ENCODE data around the gene ASAP2. TPM values are rescaled to one million over a fixed set of nuclear protein-coding genes. Genes with fewer than 3 reads are reported as not detected.
A peak's percentile ranks its signal among the peaks of the same experiment; 100 is the strongest.

Gene ASAP2
- total RNA-seq, 2 donors from 2014 or later, result 9.2 to 17.8 TPM

GRCh38 chr2:9211496-9211895, 4.9 kb downstream of the ASAP2 start:
- Histone ChIP-seq H3K4me1 (replicated peaks) (peaks cover 2% of the 10 kb centered on the region), H3K9me3 (no peaks in the 10 kb centered on the region), H3K27ac (no peak overlapping the region), H3K27me3 (replicated peaks; ENCODE audit: insufficient read depth) (no peaks in the 10 kb centered on the region), H3K4me3 (no peak overlapping the region), H3K36me3 (no peaks in the 10 kb centered on the region)
- DNase-seq (ENCODE audit: low spot score), result no peak
- 61% methylated on average over 4 of the region's 4 CpGs for WGBS
- TF ChIP-seq POLR2A (IDR thresholded peaks at IDR 0.05) (no peak), POLR2AphosphoS5 (IDR thresholded peaks at IDR 0.05) (no peak), CTCF (IDR thresholded peaks at IDR 0.05) (no peak)
- intact Hi-C loops (cut with DNase I), result no loop called here

GRCh38 chr2:9212010-9212635, 5.5 kb downstream of the ASAP2 start:
- Histone ChIP-seq H3K27me3 (replicated peaks; ENCODE audit: insufficient read depth) (no peaks in the 10 kb centered on the region), H3K4me3 (no peak overlapping the region), H3K4me1 (replicated peaks) (peaks cover 2% of the 10 kb centered on the region), H3K9me3 (no peaks in the 10 kb centered on the region), H3K36me3 (no peaks in the 10 kb centered on the region), H3K27ac (no peak overlapping the region)
- TF ChIP-seq POLR2AphosphoS5 (IDR thresholded peaks at IDR 0.05), result peak; percentile 20
- TF ChIP-seq POLR2A (IDR thresholded peaks at IDR 0.05), result no peak
- no peak for DNase-seq (ENCODE audit: low spot score)
- intact Hi-C loops (cut with DNase I), result no loop called here
- 60% methylated on average over 9 of the region's 9 CpGs for WGBS

- TF ChIP-seq POLR2AphosphoS5 (IDR thresholded peaks at IDR 0.05) (no peak), CTCF (IDR thresholded peaks at IDR 0.05) (no peak), POLR2A (IDR thresholded peaks at IDR 0.05) (no peak)
- Histone ChIP-seq H3K4me1 (replicated peaks) (peaks cover 2% of the 10 kb centered on the region), H3K36me3 (no peaks in the 10 kb centered on the region), H3K4me3 (no peak overlapping the region), H3K27ac (no peak overlapping the region), H3K9me3 (no peaks in the 10 kb centered on the region), H3K27me3 (replicated peaks; ENCODE audit: insufficient read depth) (no peaks in the 10 kb centered on the region)
- 72% methylated on average over 19 of the region's 19 CpGs for WGBS
- intact Hi-C loops (cut with DNase I), result no loop called here
- DNase-seq (ENCODE audit: low spot score), result no peak
Measured at GRCh38 chr2:9212661-9213411, 6.2 kb downstream of the ASAP2 start.

GRCh38 chr2:9213477-9214051, 7.0 kb downstream of the ASAP2 start:
- peaks cover 2% of the 10 kb centered on the region for H3K4me1 ChIP-seq (replicated peaks)
- H3K9me3 ChIP-seq, result no peaks in the 10 kb centered on the region
- H3K36me3 ChIP-seq, result no peaks in the 10 kb centered on the region
- no peaks in the 10 kb centered on the region for H3K27me3 ChIP-seq (replicated peaks; ENCODE audit: insufficient read depth)
- TF ChIP-seq POLR2A (IDR thresholded peaks at IDR 0.05), result no peak
- no peak for TF ChIP-seq POLR2AphosphoS5 (IDR thresholded peaks at IDR 0.05)
- TF ChIP-seq CTCF (IDR thresholded peaks at IDR 0.05), result no peak
- 91% methylated on average over 2 of the region's 2 CpGs for WGBS
- no peak for DNase-seq (ENCODE audit: low spot score)
- intact Hi-C loops (cut with DNase I), result no loop called here
- no peak overlapping the region for H3K27ac ChIP-seq
- H3K4me3 ChIP-seq, result no peak overlapping the region

- TF ChIP-seq POLR2AphosphoS5 (IDR thresholded peaks at IDR 0.05) (no peak), CTCF (IDR thresholded peaks at IDR 0.05) (no peak), POLR2A (IDR thresholded peaks at IDR 0.05) (no peak)
- DNase-seq (ENCODE audit: low spot score), result no peak
- H3K4me1 ChIP-seq (replicated peaks), result peaks cover 2% of the 10 kb centered on the region
Measured at GRCh38 chr2:9214873-9215272, 8.3 kb downstream of the ASAP2 start.

More at GRCh38 chr2:9214873-9215272, 8.3 kb downstream of the ASAP2 start:
- no peak overlapping the region for H3K27ac ChIP-seq
- no peaks in the 10 kb centered on the region for H3K27me3 ChIP-seq (replicated peaks; ENCODE audit: insufficient read depth)
- H3K4me3 ChIP-seq, result no peak overlapping the region
- H3K36me3 ChIP-seq, result no peaks in the 10 kb centered on the region
- intact Hi-C loops (cut with DNase I), result no loop called here
- H3K9me3 ChIP-seq, result no peaks in the 10 kb centered on the region
- WGBS, result 79% methylated on average over 8 of the region's 8 CpGs
